H9 (cell line): ENCODE results near the gene PRPF19. TPM values are rescaled to one million over a fixed set of nuclear protein-coding genes. Genes with fewer than 3 reads are reported as not detected.

Experiments used
- DNase-seq: peaks from one replicate; pipeline ENCODE4 v3.0.0-alpha.2; 2017
- H2AFZ ChIP-seq: one replicate; pipeline ENCODE4 v1.6.1; 2013; ENCODE audit warnings: mild to moderate bottlenecking, low read length, control low read depth, moderate library complexity
- H2AK5ac ChIP-seq: 2 replicates; pipeline ENCODE4 v1.6.1; 2013; ENCODE audit warnings: low read length, control low read depth, mixed read lengths; ENCODE audit not compliant: insufficient read length
- H2BK120ac ChIP-seq: one replicate; pipeline ENCODE4 v1.6.1; 2013; ENCODE audit warnings: low read depth, mild to moderate bottlenecking, low read length, control low read depth, inconsistent platforms; ENCODE audit not compliant: poor library complexity, severe bottlenecking
- H2BK12ac ChIP-seq: 2 replicates; pipeline ENCODE4 v1.6.1; 2013; ENCODE audit warnings: low read length, control low read depth, mixed read lengths, low read depth; ENCODE audit not compliant: insufficient read length
- H2BK15ac ChIP-seq: 2 replicates; pipeline ENCODE4 v1.6.1; 2013; ENCODE audit warnings: low read depth, low read length, control low read depth
- H2BK20ac ChIP-seq: one replicate; pipeline ENCODE4 v1.6.1; 2013; ENCODE audit warnings: low read depth, mild to moderate bottlenecking, low read length, control low read depth, inconsistent platforms; ENCODE audit not compliant: poor library complexity, severe bottlenecking
- H2BK5ac ChIP-seq: 2 replicates; pipeline ENCODE4 v1.6.1; 2013; ENCODE audit warnings: low read length, control low read depth, mixed read lengths; ENCODE audit not compliant: insufficient read length
- H3K14ac ChIP-seq: 2 replicates; pipeline ENCODE4 v1.6.1; 2013; ENCODE audit warnings: low read length, control low read depth; ENCODE audit not compliant: insufficient read depth
- H3K18ac ChIP-seq: 2 replicates; pipeline ENCODE4 v1.6.1; 2013; ENCODE audit warnings: low read depth, mild to moderate bottlenecking, mixed read lengths, low read length, control low read depth; ENCODE audit not compliant: insufficient read length
- H3K23ac ChIP-seq: 2 replicates; pipeline ENCODE4 v1.6.1; 2013; ENCODE audit warnings: low read length, control low read depth, mixed read lengths, low read depth; ENCODE audit not compliant: insufficient read length
- H3K23me2 ChIP-seq: 2 replicates; pipeline ENCODE4 v1.6.1; 2013; ENCODE audit warnings: low read depth, mild to moderate bottlenecking, mixed read lengths, low read length, control low read depth; ENCODE audit not compliant: insufficient read length, poor library complexity, severe bottlenecking
- H3K27ac ChIP-seq: 2 replicates; pipeline ENCODE4 v1.5.1; 2013; ENCODE audit warnings: low read length, control low read depth, mixed read lengths, low read depth; ENCODE audit not compliant: insufficient read length
- H3K27me3 ChIP-seq: 2 replicates; pipeline ENCODE4 v1.6.1; 2013; ENCODE audit warnings: low read length, control low read depth, inconsistent platforms; ENCODE audit not compliant: insufficient read depth
- H3K4ac ChIP-seq: 2 replicates; pipeline ENCODE4 v1.6.1; 2013; ENCODE audit warnings: low read depth, mild to moderate bottlenecking, control low read depth, inconsistent platforms, low read length, moderate library complexity
- H3K4me1 ChIP-seq: 2 replicates; pipeline ENCODE4 v1.6.1; 2013; ENCODE audit warnings: low read length, control low read depth, inconsistent platforms; ENCODE audit not compliant: insufficient read depth
- H3K4me2 ChIP-seq: 2 replicates; pipeline ENCODE4 v1.6.1; 2013; ENCODE audit warnings: low read length, control low read depth, mixed read lengths; ENCODE audit not compliant: insufficient read length, insufficient read depth
- H3K56ac ChIP-seq: 2 replicates; pipeline ENCODE4 v1.6.1; 2013; ENCODE audit warnings: low read depth, mild to moderate bottlenecking, mixed read lengths, low read length, control low read depth; ENCODE audit not compliant: insufficient read length
- H3K79me1 ChIP-seq: 2 replicates; pipeline ENCODE4 v1.6.1; 2013; ENCODE audit warnings: low read depth, mild to moderate bottlenecking, moderate library complexity, low read length, control low read depth, inconsistent platforms; ENCODE audit not compliant: insufficient read depth, poor library complexity, severe bottlenecking
- H3K79me2 ChIP-seq: 2 replicates; pipeline ENCODE4 v1.6.1; 2013; ENCODE audit warnings: low read length, control low read depth, inconsistent platforms; ENCODE audit not compliant: insufficient read depth
- H3K9ac ChIP-seq: 2 replicates; pipeline ENCODE4 v1.6.1; 2013; ENCODE audit warnings: low read length, control low read depth, mixed read lengths; ENCODE audit not compliant: insufficient read length; ENCODE audit errors: extremely low read depth
- H3K9me3 ChIP-seq: one replicate; pipeline ENCODE4 v1.6.1; 2013; ENCODE audit warnings: low read depth, low read length, inconsistent platforms; ENCODE audit not compliant: control insufficient read depth
- H3T11ph ChIP-seq: one replicate; pipeline ENCODE4 v1.6.1; 2013; ENCODE audit warnings: mild to moderate bottlenecking, low read length, control low read depth, inconsistent platforms
- H4K20me1 ChIP-seq: one replicate; pipeline ENCODE4 v1.6.1; 2013; ENCODE audit not compliant: control insufficient read depth, insufficient read length, insufficient read depth
- H4K5ac ChIP-seq: 2 replicates; pipeline ENCODE4 v1.6.1; 2013; ENCODE audit warnings: low read depth, mild to moderate bottlenecking, mixed read lengths, low read length, control low read depth; ENCODE audit not compliant: insufficient read length
- H4K8ac ChIP-seq: replicated peaks from 2 replicates; pipeline ENCODE4 v1.6.1; 2013; ENCODE audit warnings: low read length, control low read depth, mixed read lengths, low read depth; ENCODE audit not compliant: insufficient read length
- H4K91ac ChIP-seq: 2 replicates; pipeline ENCODE4 v1.6.1; 2013; ENCODE audit warnings: low read depth, mild to moderate bottlenecking, moderate library complexity, mixed read lengths, low read length, control low read depth; ENCODE audit not compliant: insufficient read length
- H3K27ac Mint-ChIP-seq, 3 experiments: 2 replicates in 2 of 3; 3 replicates in 1 of 3; pipeline ENCODE4 v1.8.0; 2020 to 2021; ENCODE audit warnings: mixed read lengths in 3 of 3, mild to moderate bottlenecking in 1 of 3, moderate library complexity in 1 of 3
- H3K27me3 Mint-ChIP-seq: 2 replicates; pipeline ENCODE4 v1.8.0; 2021; ENCODE audit warnings: low read depth, mild to moderate bottlenecking, moderate library complexity, mixed read lengths
- H3K36me3 Mint-ChIP-seq, 3 experiments: 2 replicates in 2 of 3; 3 replicates in 1 of 3; pipeline ENCODE4 v1.8.0; 2020 to 2021; ENCODE audit warnings: low read depth in 3 of 3, mixed read lengths in 3 of 3; ENCODE audit not compliant: insufficient read depth in 1 of 3
- H3K4me1 Mint-ChIP-seq, 2 experiments: 2 replicates each; pipeline ENCODE4 v1.8.0; 2020; ENCODE audit warnings: mixed read lengths in 2 of 2
- H3K4me3 Mint-ChIP-seq, 2 experiments: 2 replicates in 1 of 2; 3 replicates in 1 of 2; pipeline ENCODE4 v1.8.0; 2020 to 2021; ENCODE audit warnings: mild to moderate bottlenecking in 2 of 2, mixed read lengths in 2 of 2, moderate library complexity in 1 of 2
- H3K9me3 Mint-ChIP-seq, 2 experiments: 2 replicates in 1 of 2; 3 replicates in 1 of 2; pipeline ENCODE4 v1.8.0; 2020; ENCODE audit warnings: mild to moderate bottlenecking in 2 of 2, mixed read lengths in 2 of 2, moderate library complexity in 1 of 2
- CTCF ChIP-seq: fragments of 200-600 bp; sonication (generic); conservative IDR thresholded peaks from 3 replicates; pipeline ENCODE4 v1.8.0; 2021; ENCODE audit warnings: antibody characterized with exemption, mild to moderate bottlenecking
- WGBS: extraction: QIAGEN DNeasy Blood & Tissue Kit; methylation state at CpG from one replicate; pipeline ENCODE4 v1.1.7; 2013; ENCODE audit warnings: missing lambda C conversion rate, low lambda C conversion rate, mixed read lengths; ENCODE audit not compliant: insufficient read length; ENCODE audit errors: extremely low coverage; 5-methylcytosine and 5-hydroxymethylcytosine counted together
- total RNA-seq: library from RNA; stranded (reverse); gene quantifications from 2 replicates; pipeline ENCODE4 v1.2.1, GENCODE V29; 2021

PRPF19 gene
- total RNA-seq, 1 experiment from 2014 or later, result 130 TPM

GRCh38 chr11:60908803-60909202, 2.4 kb upstream of the PRPF19 start:
- no peak overlapping the region for H3K23ac ChIP-seq
- no peak overlapping the region for H3K4ac ChIP-seq
- no peak overlapping the region for H2BK15ac ChIP-seq
- no peak overlapping the region for H2BK120ac ChIP-seq
- no CpG with 5 or more reads among the region's 1 CpG for WGBS
- peaks cover 16% of the 10 kb centered on the region; the same call in 1 of the 2 replicates for H3K79me2 ChIP-seq
- Mint-ChIP-seq H3K36me3 (no peaks in the 10 kb centered on the region; a peak in 1 of 7 replicates), H3K9me3 (peaks cover 3 to 5% of the 10 kb centered on the region in 2 experiments; a peak in 4 of 5 replicates), H3K27ac (no peak overlapping the region), H3K27me3 (peaks cover 44% of the 10 kb centered on the region), H3K4me1 (peaks cover 22 to 33% of the 10 kb centered on the region in 2 experiments), H3K4me3 (no peak overlapping the region)
- no peak overlapping the region for H2BK12ac ChIP-seq
- H4K5ac ChIP-seq, result no peak overlapping the region
- H3K9me3 ChIP-seq, result no peaks in the 10 kb centered on the region
- no peak overlapping the region for H3T11ph ChIP-seq
- no peak overlapping the region for H2BK5ac ChIP-seq
- TF ChIP-seq CTCF, result no peak
- H3K56ac ChIP-seq, result no peak overlapping the region
- no peak overlapping the region for H4K8ac ChIP-seq
- H3K14ac ChIP-seq, result no peak overlapping the region
- no peak overlapping the region for H2AFZ ChIP-seq
- no peak overlapping the region for H3K27ac ChIP-seq
- peaks cover 3% of the 10 kb centered on the region; the same call in 1 of the 2 replicates for H3K4me1 ChIP-seq
- no peaks in the 10 kb centered on the region for H4K20me1 ChIP-seq
- no peak overlapping the region for H4K91ac ChIP-seq
- peaks cover 5% of the 10 kb centered on the region for H3K79me1 ChIP-seq
- no peak overlapping the region for H3K4me2 ChIP-seq
- no peak overlapping the region for H2BK20ac ChIP-seq
- H3K27me3 ChIP-seq, result no peaks in the 10 kb centered on the region; the same call in 1 of the 2 replicates
- H3K18ac ChIP-seq, result no peak overlapping the region
- H3K9ac ChIP-seq, result no peak overlapping the region
- DNase-seq, result no peak
- no peak overlapping the region for H2AK5ac ChIP-seq
- H3K23me2 ChIP-seq, result peaks cover 9% of the 10 kb centered on the region
